GM21367 (cell line): ENCODE results near the gene CORIN.
"Not testable (repeated sequence)": the region's sequence is repeated elsewhere in the genome, so short reads cannot be mapped to it uniquely, and the experiment has no call there.

Source experiments
- ATAC-seq: cut with Tn5 transposase; IDR thresholded peaks from one replicate; pipeline ENCODE4 v1.9.1; 2021; ENCODE audit not compliant: unreplicated experiment

CORIN gene

GRCh38 chr4:47692691-47693090 lies 145.2 kb downstream of the CORIN start:
- no peak for ATAC-seq

GRCh38 chr4:47691757-47692383 lies 146.0 kb downstream of the CORIN start:
- ATAC-seq, result not testable (repeated sequence)

GRCh38 chr4:47690611-47691010 lies 147.3 kb downstream of the CORIN start:
- ATAC-seq, result no peak

- peak; percentile 80 for ATAC-seq
Observed at GRCh38 chr4:47686294-47686872, 151.5 kb downstream of the CORIN start.

GRCh38 chr4:47675806-47676205 lies 162.1 kb downstream of the CORIN start:
- no peak for ATAC-seq

- no peak for ATAC-seq
Observed at GRCh38 chr4:47674144-47674543, 163.7 kb downstream of the CORIN start.

GRCh38 chr4:47672696-47673095 lies 165.2 kb downstream of the CORIN start:
- ATAC-seq, result no peak

GRCh38 chr4:47669946-47670345 lies 167.9 kb downstream of the CORIN start:
- no peak for ATAC-seq

GRCh38 chr4:47668810-47669408 lies 169.0 kb downstream of the CORIN start:
- ATAC-seq, result no peak

- ATAC-seq, result no peak
Observed at GRCh38 chr4:47668256-47668655, 169.6 kb downstream of the CORIN start.

GRCh38 chr4:47667552-47667951 lies 170.3 kb downstream of the CORIN start:
- ATAC-seq, result no peak

- ATAC-seq, result no peak
Observed at GRCh38 chr4:47664051-47664826, 173.6 kb downstream of the CORIN start.

- ATAC-seq, result no peak
Observed at GRCh38 chr4:47662975-47663374, 174.9 kb downstream of the CORIN start.

- ATAC-seq, result no peak
Observed at GRCh38 chr4:47661741-47662140, 176.1 kb downstream of the CORIN start.

- ATAC-seq, result no peak
Observed at GRCh38 chr4:47659342-47659741, 178.5 kb downstream of the CORIN start.

- no peak for ATAC-seq
Observed at GRCh38 chr4:47654972-47655693, 182.7 kb downstream of the CORIN start.

- ATAC-seq, result no peak
Observed at GRCh38 chr4:47652092-47652491, 185.8 kb downstream of the CORIN start.

GRCh38 chr4:47651231-47651630 lies 186.6 kb downstream of the CORIN start:
- ATAC-seq, result no peak

GRCh38 chr4:47650584-47651130 lies 187.2 kb downstream of the CORIN start:
- ATAC-seq, result no peak

GRCh38 chr4:47647544-47647943 lies 190.3 kb downstream of the CORIN start:
- ATAC-seq, result no peak

GRCh38 chr4:47647029-47647428 lies 190.8 kb downstream of the CORIN start:
- ATAC-seq, result no peak
